ENCODE results near the gene COL4A2. TPM values are rescaled to one million over a fixed set of nuclear protein-coding genes. Genes with fewer than 3 reads are reported as not detected.
A peak's percentile ranks its signal among the peaks of the same experiment; 100 is the strongest.

The COL4A2 gene
- total RNA-seq, 1 donor from 2014 or later = 180 TPM

GRCh38 chr13:110345266-110345665, 38.2 kb downstream of the COL4A2 start:
- Histone ChIP-seq H3K27ac (peak overlapping the region; percentile 33), H3K27me3 (no peaks in the 10 kb centered on the region), H3K4me3 (no peak overlapping the region), H3K9me3 (peaks cover 3% of the 10 kb centered on the region), H3K4me1 (peaks cover 63% of the 10 kb centered on the region), H3K36me3 (no peaks in the 10 kb centered on the region)
- DNase-seq (ENCODE audit: extremely low spot score in 2 of 2) = no peak
- TF ChIP-seq CTCF (IDR thresholded peaks at IDR 0.05) = no peak
- TF ChIP-seq POLR2AphosphoS5 (IDR thresholded peaks at IDR 0.05; ENCODE audit: insufficient read depth in 1 of 2, low read depth in 1 of 2) = no peak
- TF ChIP-seq POLR2A (IDR thresholded peaks at IDR 0.05) = no peak
- intact Hi-C loops (cut with DNase I) = no loop called here

GRCh38 chr13:110345701-110346100, 38.6 kb downstream of the COL4A2 start:
- Histone ChIP-seq H3K4me3 (no peak overlapping the region), H3K9me3 (peaks cover 3% of the 10 kb centered on the region), H3K4me1 (peaks cover 59% of the 10 kb centered on the region), H3K27ac (peak overlapping the region; percentile 33), H3K27me3 (no peaks in the 10 kb centered on the region), H3K36me3 (no peaks in the 10 kb centered on the region)
- DNase-seq (ENCODE audit: extremely low spot score in 2 of 2) = no peak
- TF ChIP-seq POLR2AphosphoS5 (IDR thresholded peaks at IDR 0.05; ENCODE audit: insufficient read depth in 1 of 2, low read depth in 1 of 2) = no peak
- no peak for TF ChIP-seq POLR2A (IDR thresholded peaks at IDR 0.05)
- TF ChIP-seq CTCF (IDR thresholded peaks at IDR 0.05) = no peak
- intact Hi-C loops (cut with DNase I) = no loop called here

- intact Hi-C loops (cut with DNase I) = no loop called here
Observed at GRCh38 chr13:110346661-110347067, 39.6 kb downstream of the COL4A2 start.

GRCh38 chr13:110347088-110347487, 40.0 kb downstream of the COL4A2 start:
- DNase-seq (ENCODE audit: extremely low spot score in 2 of 2) = no peak
- Histone ChIP-seq H3K9me3 (peaks cover 3% of the 10 kb centered on the region), H3K36me3 (no peaks in the 10 kb centered on the region), H3K27me3 (no peaks in the 10 kb centered on the region), H3K27ac (peak overlapping the region; percentile 34), H3K4me3 (no peak overlapping the region), H3K4me1 (peaks cover 50% of the 10 kb centered on the region)
- TF ChIP-seq CTCF (IDR thresholded peaks at IDR 0.05) (no peak), POLR2A (IDR thresholded peaks at IDR 0.05) (no peak), POLR2AphosphoS5 (IDR thresholded peaks at IDR 0.05; ENCODE audit: insufficient read depth in 1 of 2, low read depth in 1 of 2) (no peak)
- intact Hi-C loops (cut with DNase I) = no loop called here

More at GRCh38 chr13:110346661-110347067, 39.6 kb downstream of the COL4A2 start:
- Histone ChIP-seq H3K27ac (no peak overlapping the region), H3K27me3 (no peaks in the 10 kb centered on the region), H3K36me3 (no peaks in the 10 kb centered on the region), H3K4me3 (no peak overlapping the region), H3K4me1 (peaks cover 50% of the 10 kb centered on the region), H3K9me3 (peaks cover 3% of the 10 kb centered on the region)
- TF ChIP-seq POLR2AphosphoS5 (IDR thresholded peaks at IDR 0.05; ENCODE audit: insufficient read depth in 1 of 2, low read depth in 1 of 2) (no peak), POLR2A (IDR thresholded peaks at IDR 0.05) (no peak), CTCF (IDR thresholded peaks at IDR 0.05) (no peak)
- no peak for DNase-seq (ENCODE audit: extremely low spot score in 2 of 2)

- Histone ChIP-seq H3K36me3 (no peaks in the 10 kb centered on the region), H3K4me3 (no peak overlapping the region), H3K4me1 (peaks cover 44% of the 10 kb centered on the region), H3K9me3 (peaks cover 3% of the 10 kb centered on the region), H3K27me3 (no peaks in the 10 kb centered on the region), H3K27ac (peak overlapping the region; percentile 34)
- no peak for DNase-seq (ENCODE audit: extremely low spot score in 2 of 2)
- intact Hi-C loops (cut with DNase I) = no loop called here
- TF ChIP-seq POLR2A (IDR thresholded peaks at IDR 0.05) (no peak), POLR2AphosphoS5 (IDR thresholded peaks at IDR 0.05; ENCODE audit: insufficient read depth in 1 of 2, low read depth in 1 of 2) (peak in 1 of 2 donors; percentile 47)
Observed at GRCh38 chr13:110347535-110348308, 40.6 kb downstream of the COL4A2 start.

Measured in vagina (tissue), 2 donors.